Stimulated activated CD4-positive, alpha-beta T cell treated with anti-CD3 and anti-CD28 coated beads, Interleukin-2, amount 100 ng/mL, for 4 hours (primary cell): Measurements from ENCODE around the gene SMG6.
"Not testable (repeated sequence)": the region's sequence is repeated elsewhere in the genome, so short reads cannot be mapped to it uniquely, and the experiment has no call there.

Experiments used
- DNase-seq: peaks from one replicate; pipeline ENCODE4 v3.0.0-alpha.2; 2020; ENCODE audit warnings: low read depth

SMG6 gene

DNA sequence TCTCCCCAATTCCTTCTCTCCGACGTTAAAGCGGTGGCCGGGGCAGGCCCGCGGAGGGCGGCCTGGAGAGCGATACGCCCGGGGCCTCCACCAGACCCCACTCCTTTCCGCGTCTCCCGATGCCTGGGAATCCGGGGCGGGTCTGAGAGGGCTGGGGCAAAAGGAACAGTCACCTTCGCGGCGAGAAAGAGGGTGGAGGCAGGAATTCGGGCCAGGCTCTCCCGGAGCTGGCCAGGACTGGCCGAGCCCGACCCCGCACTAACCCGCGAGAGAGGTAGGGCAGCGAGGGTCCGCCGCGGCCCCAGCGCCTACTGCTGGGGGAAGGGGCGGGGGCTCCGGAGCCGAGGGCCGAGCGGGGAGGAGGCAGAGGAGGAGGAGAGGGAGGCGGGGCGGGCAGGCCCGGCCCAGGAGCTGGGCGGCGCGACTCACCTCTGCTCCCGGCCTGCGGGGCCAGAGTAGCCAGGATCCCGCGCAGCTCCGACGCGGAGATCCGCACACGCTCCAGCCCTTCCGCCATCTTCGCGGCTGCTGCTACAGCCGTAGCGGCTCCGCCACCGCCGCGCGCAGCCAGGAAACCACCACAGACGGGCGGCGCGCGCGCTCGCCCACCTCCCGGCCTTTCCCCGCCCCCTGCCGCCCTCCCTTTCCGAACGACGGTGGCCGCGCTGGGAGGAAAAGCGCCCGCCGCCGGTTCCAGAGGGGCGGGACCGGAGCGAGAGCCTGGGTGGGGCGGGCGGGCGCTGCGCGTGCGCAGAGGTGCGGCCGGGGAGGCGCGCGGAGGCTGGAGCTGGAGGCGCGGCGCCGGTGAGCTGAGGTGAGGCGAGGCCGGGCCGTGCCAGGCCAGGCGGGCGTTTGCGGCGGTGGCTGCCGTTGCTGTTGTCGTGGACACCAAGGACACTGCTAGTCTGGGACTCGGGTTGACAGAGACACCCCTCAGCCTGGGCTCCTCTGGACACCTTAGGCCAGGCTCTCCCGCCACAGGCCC lies at the start of gene SMG6, which contains the start of gene SRR:
SMG6 (minus strand) TSS at position 582 of the 985 bp plus-strand sequence; CDS start at position 517, 65 bp downstream.
SRR (plus strand) TSS at position 747 of the 985 bp plus-strand sequence. CDS start 11,611 bp downstream, outside the sequence.
- DNase-seq: peak; percentile 93

DNA sequence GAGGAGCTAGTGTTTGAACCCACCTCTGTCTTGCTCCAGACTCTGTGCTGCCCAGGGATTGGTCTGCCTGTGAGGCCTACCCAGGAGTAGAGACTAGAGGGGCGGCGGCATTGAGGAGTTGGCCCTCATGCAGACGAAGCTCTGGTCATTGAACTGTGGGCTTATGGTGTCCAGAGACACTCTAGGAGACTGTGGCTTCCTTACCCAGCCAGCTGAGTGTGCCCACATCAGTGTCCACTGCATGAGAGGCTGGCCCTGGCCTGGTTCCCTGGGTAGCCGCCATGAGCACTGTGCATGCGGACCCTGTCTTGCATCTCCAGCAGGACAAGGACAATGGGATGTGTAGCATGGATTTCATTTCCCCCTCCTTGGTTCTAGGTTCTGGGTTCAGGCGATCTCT lies 47.7 kb upstream of the SMG6 start:
- no peak for DNase-seq

DNA sequence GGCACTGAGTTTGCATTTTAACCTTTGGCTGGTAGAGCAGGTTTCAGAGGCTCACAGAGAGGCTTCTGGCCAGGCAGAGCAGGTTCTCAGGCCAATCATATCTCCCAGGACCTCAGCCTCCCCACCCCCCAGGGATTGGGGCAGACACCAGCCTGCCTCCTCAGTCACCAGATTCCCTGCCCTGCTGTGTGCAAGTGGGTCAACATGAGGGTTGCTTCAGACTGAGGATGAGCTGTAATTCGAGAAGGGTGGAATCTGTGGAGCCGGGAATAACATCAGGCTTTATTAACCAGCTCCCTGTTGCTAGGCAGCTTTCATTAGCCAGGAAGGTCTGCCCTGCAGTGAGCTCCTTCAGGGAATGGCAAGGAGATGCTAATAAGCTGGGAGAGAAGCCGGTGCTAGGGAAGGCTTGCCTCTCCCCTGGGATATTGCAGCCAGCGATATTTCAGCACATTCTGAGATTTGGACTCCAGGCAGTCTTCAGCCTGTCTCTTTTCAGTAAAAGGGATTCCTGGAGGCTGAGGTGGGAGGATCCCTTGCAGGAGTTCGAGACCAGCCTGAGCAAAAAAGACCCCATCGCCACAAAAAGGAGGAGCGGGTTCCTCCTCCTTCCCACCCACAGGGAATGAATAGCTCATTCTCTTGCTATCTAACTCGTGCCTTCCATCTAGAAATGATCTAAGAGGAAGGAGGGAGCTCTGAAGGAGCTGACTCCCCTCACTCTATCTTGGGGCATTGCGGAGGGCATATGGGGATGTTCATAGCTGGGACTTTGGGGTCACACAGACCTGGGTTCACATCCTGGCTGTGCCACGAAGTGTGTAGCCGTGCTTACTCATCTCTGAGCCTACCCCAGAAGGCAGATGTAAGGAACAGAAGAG lies 44.5 kb upstream of the SMG6 start:
- DNase-seq: no peak

DNA sequence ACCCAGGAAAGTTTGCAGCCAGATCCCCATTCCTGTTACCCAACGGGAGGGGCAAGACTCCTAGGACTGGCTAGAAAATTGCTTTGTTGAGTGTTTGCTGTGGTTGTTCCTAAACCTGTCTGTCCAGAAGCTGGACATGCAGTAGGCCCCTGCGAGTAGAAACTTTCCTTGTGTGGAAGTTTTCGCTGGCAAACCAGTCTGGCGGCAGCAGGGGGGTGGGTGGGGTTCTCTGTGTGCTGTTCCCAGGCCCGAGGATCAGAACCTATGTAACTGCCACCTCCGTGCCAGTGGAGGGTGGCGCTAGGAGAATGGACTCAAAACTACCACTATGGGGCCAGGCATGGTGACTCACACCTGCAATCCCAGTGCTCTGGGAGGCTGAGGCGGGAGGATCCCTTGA lies 42.9 kb upstream of the SMG6 start:
- DNase-seq: no peak

DNA sequence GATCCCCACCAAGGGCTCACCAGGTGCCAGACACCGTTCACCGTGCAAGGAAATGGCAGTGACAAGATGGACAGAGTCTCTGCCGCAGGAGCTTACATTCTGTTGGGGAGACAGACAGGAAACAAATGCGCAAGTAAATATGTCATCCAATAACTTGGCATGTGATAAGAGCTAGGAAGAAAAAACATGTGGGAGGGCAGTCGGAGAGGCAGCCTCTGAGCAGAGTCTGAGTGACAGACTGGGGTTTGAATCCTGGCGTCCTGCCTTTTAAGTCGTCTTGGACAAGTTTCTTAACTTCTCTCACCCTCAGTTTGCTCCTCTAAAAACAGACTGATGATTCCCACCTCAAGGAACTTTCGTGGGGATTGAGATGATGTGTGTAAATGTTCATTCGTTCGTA lies 40.9 kb upstream of the SMG6 start:
- no peak for DNase-seq

DNA sequence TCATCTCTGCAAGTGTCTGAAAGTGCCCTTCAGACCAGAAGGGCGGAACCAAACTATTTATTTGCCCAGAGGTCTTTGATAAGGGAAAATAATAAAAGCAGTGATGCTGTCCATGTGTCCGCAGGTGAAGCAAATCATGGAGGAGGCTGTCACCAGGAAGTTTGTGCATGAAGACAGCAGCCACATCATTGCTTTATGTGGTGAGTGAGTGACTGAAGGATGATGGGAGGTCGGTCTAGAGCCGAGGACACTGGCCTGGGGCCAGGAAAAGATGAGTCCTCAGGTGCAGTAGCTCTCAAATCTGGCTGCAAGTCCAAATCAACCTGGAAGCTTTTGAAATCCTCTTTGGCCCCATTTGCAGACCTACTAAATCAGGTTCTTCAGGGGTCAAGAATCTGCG lies 39.8 kb upstream of the SMG6 start:
- DNase-seq: no peak

DNA sequence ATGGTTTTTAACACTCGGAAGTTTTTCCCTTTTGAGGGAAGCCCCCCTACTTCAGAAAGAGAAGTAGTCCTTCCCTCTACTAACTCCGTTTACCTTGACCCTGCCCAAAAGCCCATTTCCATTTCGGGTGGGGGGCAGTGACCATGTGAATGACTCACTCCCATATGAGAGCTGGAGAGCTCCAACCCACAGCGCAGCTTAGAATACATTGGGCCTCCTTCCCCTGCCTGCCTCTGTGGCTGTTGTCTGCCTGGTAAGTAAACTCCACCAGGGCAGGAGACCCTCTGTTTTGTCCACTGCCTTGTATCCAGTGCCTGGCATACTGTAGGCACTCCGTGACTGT lies 34.7 kb upstream of the SMG6 start:
- no peak for DNase-seq

DNA sequence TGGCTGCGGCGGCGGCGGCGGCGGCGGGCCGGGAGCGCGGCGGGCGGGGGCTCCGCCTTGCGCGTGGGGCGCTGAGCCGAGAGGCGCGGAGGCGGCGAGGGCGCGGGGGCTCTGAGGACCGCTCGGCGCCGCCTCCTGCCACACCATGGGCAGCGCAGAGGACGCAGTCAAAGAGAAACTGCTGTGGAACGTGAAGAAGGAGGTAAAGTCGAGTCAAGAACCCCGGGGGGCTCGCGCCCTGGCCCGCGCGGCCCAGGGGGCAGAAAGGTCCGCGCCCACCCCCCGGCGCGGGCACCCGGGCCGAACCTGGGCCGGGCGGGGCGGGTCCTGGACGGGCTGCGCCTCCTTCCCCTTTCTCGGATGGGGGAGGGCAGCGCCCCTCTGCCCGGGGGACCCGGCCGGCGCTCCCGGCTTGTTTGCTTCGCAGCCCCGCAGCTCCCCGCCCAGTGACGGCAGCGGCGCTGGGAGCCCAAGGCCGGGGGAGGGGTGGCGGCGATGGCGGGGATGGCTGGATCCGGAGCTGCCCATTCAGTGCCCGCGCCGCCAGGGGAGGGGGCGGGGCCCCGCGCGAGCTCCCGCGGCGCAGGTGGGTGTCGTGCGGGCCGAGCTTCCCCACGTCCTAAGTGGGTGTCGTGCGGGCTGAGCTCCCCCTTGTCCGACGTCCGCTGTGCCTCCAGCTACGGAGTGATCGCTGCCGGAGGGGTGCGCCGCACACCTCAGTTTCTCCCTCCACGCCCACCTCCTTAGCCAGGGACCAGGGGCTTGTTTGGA lies 34.1 kb upstream of the SMG6 start:
- DNase-seq: no peak

DNA sequence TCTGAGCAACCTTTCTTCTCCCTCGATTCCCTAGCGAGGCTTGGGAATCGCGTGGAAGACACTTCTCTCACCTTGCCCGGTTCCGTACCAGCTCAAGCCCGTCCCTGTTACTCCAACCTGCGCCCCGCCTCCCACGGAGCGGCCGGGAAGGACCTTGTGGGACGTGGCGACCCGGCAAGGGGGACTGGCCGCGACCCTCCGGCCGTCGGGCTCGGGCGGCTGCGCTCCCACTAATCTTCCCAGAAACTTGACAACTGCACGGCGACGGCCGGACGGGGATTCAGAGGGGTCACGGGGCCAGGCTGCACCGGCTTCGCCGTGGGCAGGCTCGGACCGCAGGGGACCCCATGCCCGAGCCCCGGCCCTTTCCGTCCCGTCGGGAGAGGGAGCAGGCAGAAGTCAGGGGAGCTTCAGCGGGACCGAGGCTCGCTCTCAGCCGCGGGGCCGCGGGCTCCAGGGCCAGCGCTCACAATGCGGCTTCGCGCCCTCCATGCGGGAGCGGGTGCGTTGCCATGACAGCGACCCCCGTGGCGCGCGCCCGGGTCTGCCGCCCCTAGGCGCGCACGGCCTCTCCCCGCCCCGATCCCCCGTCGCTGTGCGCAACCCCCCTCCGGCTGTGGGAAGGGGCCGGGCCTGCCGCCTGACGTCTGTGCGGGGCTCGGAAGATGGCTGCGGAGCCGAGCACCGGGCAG lies 33.4 kb upstream of the SMG6 start, which contains the start of gene SGSM2:
SGSM2 (plus strand) TSS at position 650 of the 692 bp plus-strand sequence. CDS start 188 bp downstream, outside the sequence.
- DNase-seq: peak; percentile 60

DNA sequence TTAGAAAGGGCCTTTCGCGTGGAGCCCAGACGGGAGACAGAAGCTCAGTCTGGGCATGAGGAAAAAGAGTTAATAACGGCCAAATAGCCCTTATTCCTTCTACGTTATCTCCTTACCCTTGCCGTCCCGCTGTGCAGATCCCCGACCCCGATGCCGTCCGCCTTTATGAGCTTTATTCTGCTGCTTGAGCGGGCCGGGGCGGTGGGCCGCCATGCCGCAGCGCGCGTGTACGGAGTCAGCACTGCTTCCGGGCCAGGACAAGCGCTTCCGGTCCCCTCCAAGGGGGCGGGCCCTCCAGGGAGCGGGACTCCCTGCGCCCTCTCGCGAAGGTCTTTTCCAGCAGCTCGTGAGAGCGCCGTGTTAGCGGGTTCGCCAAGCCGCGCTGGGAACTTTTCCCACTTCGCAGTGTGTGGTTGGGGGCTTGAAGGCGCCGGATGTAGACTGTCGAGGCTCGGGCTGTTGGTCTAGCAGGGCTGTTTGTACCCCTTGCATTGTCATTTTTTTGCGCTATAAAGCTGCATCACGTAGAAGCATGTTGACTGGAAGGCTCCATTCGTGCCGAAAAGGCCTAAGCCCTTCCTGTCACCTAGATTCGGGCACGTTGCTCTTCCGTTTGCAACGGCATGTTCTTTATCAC lies 32.7 kb upstream of the SMG6 start, which contains the start of gene TSR1:
TSR1 (minus strand) TSS at position 243 of the 637 bp plus-strand sequence; CDS start at position 213, 30 bp downstream.
- peak; percentile 85 for DNase-seq

DNA sequence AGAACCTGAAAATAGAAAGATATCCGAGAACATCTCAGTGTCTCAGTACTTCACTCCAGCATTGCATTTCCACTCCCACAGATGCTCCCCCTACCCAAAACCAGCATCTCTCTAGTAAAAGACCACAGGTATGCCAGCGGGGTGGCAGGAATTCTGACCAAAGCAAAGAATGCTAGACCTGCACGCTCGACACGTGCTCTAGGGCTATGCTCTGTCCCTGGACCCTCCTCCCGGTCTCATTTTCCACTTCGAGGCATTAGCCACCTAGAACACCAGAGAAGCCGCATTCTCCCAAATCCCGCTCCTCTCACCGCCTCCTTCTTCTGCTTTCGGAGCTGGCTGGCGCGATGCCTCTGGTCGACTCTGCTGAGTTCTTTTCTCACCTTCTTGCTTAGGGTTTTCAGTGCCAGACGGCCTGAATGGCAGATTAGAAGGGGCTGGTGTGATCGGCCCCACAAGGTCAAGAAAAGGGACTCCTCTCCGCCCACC lies 32.2 kb upstream of the SMG6 start:
- no peak for DNase-seq

DNA sequence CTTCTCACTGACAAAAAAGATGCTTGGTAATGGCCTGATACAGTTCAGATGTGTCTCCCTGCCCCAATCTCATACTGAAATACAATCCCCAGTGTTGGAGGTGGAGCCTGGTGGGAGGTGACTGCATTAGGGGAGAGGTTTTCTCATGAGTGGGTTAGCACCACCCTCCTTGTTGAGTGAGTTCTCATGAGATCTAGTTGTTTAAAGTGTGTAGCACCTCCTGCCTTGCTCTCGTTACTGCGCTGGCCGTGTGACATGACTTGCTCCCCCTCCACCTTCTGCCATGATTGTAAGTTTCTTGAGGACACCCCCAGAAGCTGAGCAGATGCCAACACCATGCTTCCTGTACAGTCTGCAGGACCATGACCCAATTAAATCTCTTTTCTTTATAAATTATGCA lies 27.7 kb upstream of the SMG6 start:
- no peak for DNase-seq

DNA sequence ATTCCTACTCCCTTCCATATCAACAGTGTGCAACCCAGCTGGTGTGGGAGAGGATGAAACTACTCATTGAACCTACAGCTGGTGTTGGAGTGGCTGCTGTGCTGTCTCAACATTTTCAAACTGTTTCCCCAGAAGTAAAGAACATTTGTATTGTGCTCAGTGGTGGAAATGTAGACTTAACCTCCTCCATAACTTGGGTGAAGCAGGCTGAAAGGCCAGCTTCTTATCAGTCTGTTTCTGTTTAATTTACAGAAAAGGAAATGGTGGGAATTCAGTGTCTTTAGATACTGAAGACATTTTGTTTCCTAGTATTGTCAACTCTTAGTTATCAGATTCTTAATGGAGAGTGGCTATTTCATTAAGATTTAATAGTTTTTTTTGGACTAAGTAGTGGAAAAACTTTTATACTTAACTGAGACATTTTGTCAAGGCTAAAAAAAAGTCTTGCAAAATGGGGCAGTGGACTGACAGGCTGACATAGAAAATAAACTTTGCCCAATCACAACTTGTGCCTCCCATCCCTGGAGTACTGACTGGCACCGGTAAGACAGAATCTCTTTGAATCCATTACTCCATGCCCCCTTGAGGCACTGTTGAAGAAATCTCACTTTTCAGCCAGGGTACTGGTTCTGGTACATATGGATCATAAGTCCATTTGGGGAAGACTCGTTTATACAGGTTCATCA lies 20.2 kb upstream of the SMG6 start:
- no peak for DNase-seq

DNA sequence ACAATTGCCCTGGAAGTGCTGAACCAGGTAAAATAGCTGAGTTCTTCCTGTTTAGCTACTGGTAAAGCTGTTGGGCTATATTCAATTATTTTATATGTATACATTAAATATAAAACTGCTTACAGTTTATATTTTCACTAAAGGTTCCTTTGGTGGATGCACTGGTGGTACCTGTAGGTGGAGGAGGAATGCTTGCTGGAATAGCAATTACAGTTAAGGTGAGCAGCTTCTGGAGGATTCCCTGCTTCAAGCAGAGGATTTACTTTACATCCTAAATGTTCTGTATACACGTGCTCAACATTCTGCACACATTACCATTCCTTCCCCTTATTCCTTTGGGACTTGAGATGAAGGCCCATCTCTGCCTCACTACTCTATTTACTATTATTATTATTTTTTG lies 17.8 kb upstream of the SMG6 start:
- DNase-seq: no peak

DNA sequence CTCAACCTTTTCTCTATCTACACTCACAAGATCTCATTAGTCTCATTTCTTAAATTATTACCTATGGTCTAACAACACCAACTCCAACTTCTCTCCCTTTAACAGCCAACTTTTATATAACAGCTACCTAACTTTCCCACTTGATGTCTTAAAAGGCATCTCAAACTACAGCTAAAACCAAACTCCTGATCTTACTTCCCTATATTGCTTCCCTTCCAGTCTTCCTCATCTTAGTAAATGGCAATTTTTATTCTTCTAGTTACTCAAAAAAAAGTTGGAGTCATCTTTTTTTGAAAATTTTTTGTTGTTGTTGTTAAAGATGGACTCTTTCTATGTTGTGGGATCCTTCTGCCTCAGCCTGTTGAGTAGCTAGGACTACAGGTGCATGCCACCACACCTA lies 15.5 kb upstream of the SMG6 start:
- no peak for DNase-seq

DNA sequence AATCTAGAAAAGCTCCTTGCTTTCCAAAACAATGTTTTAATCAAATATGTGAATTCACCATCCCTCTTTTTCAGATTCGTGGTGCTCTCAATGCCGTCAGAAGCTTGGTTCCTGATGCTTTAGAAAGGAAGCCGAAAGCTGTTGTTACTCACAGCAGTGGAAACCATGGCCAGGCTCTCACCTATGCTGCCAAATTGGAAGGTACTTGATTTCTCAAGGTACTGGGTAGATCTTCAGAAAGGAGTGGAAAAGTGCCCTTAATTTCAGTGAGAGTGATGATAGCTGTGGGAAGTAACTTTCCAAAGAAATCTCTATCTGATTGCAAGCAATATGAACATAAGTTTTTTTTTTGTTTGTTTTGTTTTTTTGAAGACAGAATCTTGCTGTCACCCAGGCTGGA lies 14.2 kb upstream of the SMG6 start:
- no peak for DNase-seq

DNA sequence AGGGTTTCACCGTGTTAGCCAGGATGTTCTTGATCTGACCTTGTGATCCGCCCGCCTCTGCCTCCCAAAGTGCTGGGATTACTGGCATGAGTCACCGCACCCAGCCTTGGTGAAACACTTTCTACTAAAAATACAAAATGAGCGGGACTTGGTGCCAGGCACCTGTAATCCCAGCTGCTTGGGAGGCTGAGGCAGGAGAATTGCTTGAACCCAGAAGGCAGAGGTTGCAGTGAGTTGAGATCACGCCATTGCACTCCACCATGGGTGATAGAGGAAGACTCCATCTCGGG lies 13.3 kb upstream of the SMG6 start:
- not testable (repeated sequence) for DNase-seq

DNA sequence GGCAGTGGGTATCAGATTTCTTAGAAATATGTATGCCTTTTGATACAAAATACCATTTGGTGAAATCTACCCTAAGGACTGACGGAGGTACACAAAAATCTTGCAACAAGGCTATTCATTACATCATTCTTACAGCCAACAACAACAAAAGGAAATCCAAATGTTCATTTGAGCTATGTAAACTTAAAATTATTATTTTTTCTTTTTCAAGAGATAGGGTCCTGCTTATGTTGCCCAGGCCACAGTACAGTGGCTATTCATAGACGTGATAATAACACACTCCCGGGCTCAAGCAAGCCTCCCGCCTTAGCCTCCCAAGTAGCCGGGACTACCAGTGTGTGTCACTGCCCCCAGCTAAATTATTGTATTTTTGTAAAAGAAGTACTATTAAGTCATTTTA lies 9.2 kb upstream of the SMG6 start:
- DNase-seq: no peak

DNA sequence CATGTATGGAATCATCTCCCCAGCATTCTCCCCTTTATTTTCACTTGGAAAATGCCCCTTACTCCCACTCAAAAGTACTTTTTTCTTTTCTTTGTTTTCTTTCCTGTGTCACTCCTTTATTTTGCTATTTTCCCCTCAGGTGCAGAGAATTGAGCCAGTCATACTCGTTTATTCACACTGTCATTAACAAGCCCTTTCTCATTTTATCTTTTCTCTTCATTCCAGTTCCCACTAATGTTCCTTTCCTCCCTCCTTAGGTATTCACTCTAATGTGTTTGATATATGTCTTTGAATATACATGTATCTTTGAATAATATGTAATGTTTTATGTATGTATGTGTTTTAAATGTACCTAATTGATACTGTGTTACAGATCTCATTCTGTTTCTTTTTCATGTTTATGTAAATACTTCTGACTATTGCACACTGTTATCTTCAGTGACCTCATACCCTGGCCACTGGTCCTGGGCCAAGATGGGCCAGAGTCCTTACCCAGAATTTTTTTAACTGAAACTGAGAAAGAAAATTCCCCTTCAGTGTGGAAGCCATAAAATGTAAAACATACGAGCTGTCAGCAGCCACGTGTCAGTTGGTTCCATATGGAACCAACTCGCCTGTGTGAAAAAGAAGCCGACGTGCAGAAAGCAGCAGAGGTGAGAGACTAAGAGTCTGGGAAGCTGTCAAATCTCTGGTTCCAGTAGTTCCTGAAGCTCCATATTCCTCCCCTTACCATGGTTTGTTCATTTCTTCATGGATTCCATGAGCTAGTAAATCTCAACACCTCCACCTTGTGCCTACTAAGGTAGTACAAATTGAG lies 6.0 kb upstream of the SMG6 start:
- DNase-seq: no peak
